GM23248 (cell line): ENCODE results near the gene CASK. TPM values are rescaled to one million over a fixed set of nuclear protein-coding genes. Genes with fewer than 3 reads are reported as not detected.

Experiments used
- DNase-seq: peaks from one replicate; pipeline ENCODE4 v3.0.0-alpha.2; 2015
- H2AFZ ChIP-seq: fragments of 200-600 bp; sonication (generic); 2 replicates; pipeline ENCODE4 v1.6.1; 2016; ENCODE audit warnings: antibody characterized with exemption
- H3F3A ChIP-seq: fragments of 200-600 bp; sonication (generic); 2 replicates; pipeline ENCODE4 v1.6.1; 2016; ENCODE audit warnings: mild to moderate bottlenecking, antibody characterized with exemption, mixed run types; ENCODE audit not compliant: insufficient read depth
- H3K27ac ChIP-seq: fragments of 200-600 bp; sonication (generic); 2 replicates; pipeline ENCODE4 v1.5.1; 2016; ENCODE audit warnings: mild to moderate bottlenecking
- H3K27me3 ChIP-seq: fragments of 200-600 bp; sonication (generic); replicated peaks from 2 replicates; pipeline ENCODE4 v1.6.1; 2016; ENCODE audit warnings: mild to moderate bottlenecking; ENCODE audit not compliant: insufficient read depth
- H3K36me3 ChIP-seq: fragments of 200-600 bp; sonication (generic); 2 replicates; pipeline ENCODE4 v1.6.1; 2016; ENCODE audit warnings: low read depth, mild to moderate bottlenecking
- H3K4me1 ChIP-seq: fragments of 200-600 bp; sonication (generic); 2 replicates; pipeline ENCODE4 v1.6.1; 2016; ENCODE audit warnings: mild to moderate bottlenecking; ENCODE audit not compliant: insufficient read depth
- H3K4me2 ChIP-seq: fragments of 200-600 bp; sonication (generic); one replicate; pipeline ENCODE4 v1.6.1; 2016; ENCODE audit warnings: mild to moderate bottlenecking; ENCODE audit not compliant: unreplicated experiment
- H3K4me3 ChIP-seq: fragments of 200-600 bp; sonication (generic); 2 replicates; pipeline ENCODE4 v1.5.1; 2016; ENCODE audit warnings: mild to moderate bottlenecking
- H3K79me2 ChIP-seq: fragments of 200-600 bp; sonication (generic); 2 replicates; pipeline ENCODE4 v1.6.1; 2016; ENCODE audit warnings: mild to moderate bottlenecking; ENCODE audit not compliant: insufficient read depth
- H3K9ac ChIP-seq: fragments of 200-600 bp; sonication (generic); 2 replicates; pipeline ENCODE4 v1.6.1; 2016; ENCODE audit warnings: mild to moderate bottlenecking
- H3K9me2 ChIP-seq: fragments of 200-600 bp; sonication (generic); 2 replicates; pipeline ENCODE4 v1.6.1; 2016; ENCODE audit warnings: mixed run types, mild to moderate bottlenecking, moderate library complexity; ENCODE audit not compliant: insufficient read depth
- H3K9me3 ChIP-seq: fragments of 200-600 bp; sonication (generic); one replicate; pipeline ENCODE4 v1.6.1; 2017; ENCODE audit warnings: low read depth
- H4K20me1 ChIP-seq: fragments of 200-600 bp; sonication (generic); 2 replicates; pipeline ENCODE4 v1.6.0; 2016; ENCODE audit not compliant: insufficient read depth
- EZH2 ChIP-seq: fragments of 200-600 bp; sonication (generic); IDR thresholded peaks from 2 replicates; pipeline ENCODE4 v1.6.1; 2018; ENCODE audit warnings: antibody characterized with exemption, mild to moderate bottlenecking; ENCODE audit not compliant: insufficient read depth, poor library complexity, severe bottlenecking
- EZH2phosphoT487 ChIP-seq: fragments of 200-600 bp; sonication (generic); IDR thresholded peaks from 2 replicates; pipeline ENCODE4 v1.6.1; 2018; ENCODE audit warnings: antibody characterized with exemption, moderate library complexity, mild to moderate bottlenecking, low read depth; ENCODE audit not compliant: insufficient read depth
- WGBS, 2 experiments: methylation state at CpG; one replicate each; pipeline ENCODE4 v1.1.6; 2015 to 2017; ENCODE audit warnings: low lambda C conversion rate in 2 of 2, low coverage in 1 of 2; ENCODE audit errors: missing lambda C conversion rate in 2 of 2; 5-methylcytosine and 5-hydroxymethylcytosine counted together
- in situ Hi-C: fragments of 300-500 bp; cut with MboI; formaldehyde crosslinking; loops from 2 replicates; pipeline ENCODE4 v1.15.0; 2020
- polyA plus RNA-seq: library from polyadenylated mRNA; unstranded; fragments of >200 nt; fragmentation: Nextera tagmentation; extraction: Ambion mirVana; gene quantifications from 2 replicates; pipeline ENCODE4 v1.2.1, GENCODE V29; 2016
- total RNA-seq: library from RNA; depleted of rRNA; stranded (reverse); fragments of >200 nt; shearing (Covaris generic); gene quantifications from 2 replicates; pipeline ENCODE4 v1.2.3, GENCODE V29; 2014

Gene CASK
- total and polyA plus RNA-seq, 2 experiments from 2014 or later, result 2.5 to 29.2 TPM

GRCh38 chrX:41863343-41864203 lies 59.8 kb downstream of the CASK start:
- Histone ChIP-seq H3K9me2 (no peaks in the 10 kb centered on the region), H4K20me1 (no peaks in the 10 kb centered on the region), H3K36me3 (no peaks in the 10 kb centered on the region), H3K4me2 (no peak overlapping the region), H3K9ac (no peak overlapping the region), H3K4me3 (no peak overlapping the region), H3K27me3 (no peaks in the 10 kb centered on the region), H3K4me1 (no peaks in the 10 kb centered on the region), H3K79me2 (no peaks in the 10 kb centered on the region), H3F3A (no peaks in the 10 kb centered on the region), H2AFZ (no peak overlapping the region), H3K27ac (no peak overlapping the region), H3K9me3 (no peaks in the 10 kb centered on the region)
- no peak for TF ChIP-seq EZH2phosphoT487
- TF ChIP-seq EZH2, result no peak
- no peak for DNase-seq
- WGBS, 2 experiments, result 96% methylated on average over 2 of the region's 2 CpGs
- in situ Hi-C loops, result no loop called here

- no peak for TF ChIP-seq EZH2phosphoT487
- no peak for TF ChIP-seq EZH2
- DNase-seq, result no peak
- in situ Hi-C loops, result no loop called here
Measured at GRCh38 chrX:41862562-41863184, 60.7 kb downstream of the CASK start.

GRCh38 chrX:41858161-41858775 lies 65.1 kb downstream of the CASK start:
- H3K36me3 ChIP-seq, result no peaks in the 10 kb centered on the region
- H3K79me2 ChIP-seq, result peaks cover 14% of the 10 kb centered on the region
- H3K4me2 ChIP-seq, result no peak overlapping the region
- no peak overlapping the region for H3K9ac ChIP-seq
- H4K20me1 ChIP-seq, result no peaks in the 10 kb centered on the region
- TF ChIP-seq EZH2 (no peak), EZH2phosphoT487 (no peak)
- no peaks in the 10 kb centered on the region for H3K27me3 ChIP-seq
- 71 to 78% methylated on average over 3 to 4 of the region's 4 CpGs for WGBS, 2 experiments
- H3K4me1 ChIP-seq, result no peaks in the 10 kb centered on the region
- H3F3A ChIP-seq, result no peaks in the 10 kb centered on the region
- in situ Hi-C loops, result no loop called here
- no peak for DNase-seq
- H3K9me2 ChIP-seq, result no peaks in the 10 kb centered on the region
- no peak overlapping the region for H3K27ac ChIP-seq
- no peak overlapping the region for H2AFZ ChIP-seq
- no peak overlapping the region for H3K4me3 ChIP-seq
- no peaks in the 10 kb centered on the region for H3K9me3 ChIP-seq

More at GRCh38 chrX:41862562-41863184, 60.7 kb downstream of the CASK start:
- H2AFZ ChIP-seq, result no peak overlapping the region
- H3K36me3 ChIP-seq, result no peaks in the 10 kb centered on the region
- no peaks in the 10 kb centered on the region for H4K20me1 ChIP-seq
- H3K9me3 ChIP-seq, result no peaks in the 10 kb centered on the region
- H3K27me3 ChIP-seq, result no peaks in the 10 kb centered on the region
- H3K27ac ChIP-seq, result no peak overlapping the region
- no peaks in the 10 kb centered on the region for H3K4me1 ChIP-seq
- 96 to 97% methylated on average over 4 of the region's 4 CpGs for WGBS, 2 experiments
- no peak overlapping the region for H3K4me2 ChIP-seq
- H3K4me3 ChIP-seq, result no peak overlapping the region
- no peaks in the 10 kb centered on the region for H3K79me2 ChIP-seq
- H3K9ac ChIP-seq, result no peak overlapping the region
- H3K9me2 ChIP-seq, result no peaks in the 10 kb centered on the region
- no peaks in the 10 kb centered on the region for H3F3A ChIP-seq

GRCh38 chrX:41857670-41858069 lies 65.7 kb downstream of the CASK start:
- peaks cover 14% of the 10 kb centered on the region for H3K79me2 ChIP-seq
- H4K20me1 ChIP-seq, result no peaks in the 10 kb centered on the region
- no peaks in the 10 kb centered on the region for H3K9me2 ChIP-seq
- no peak overlapping the region for H3K9ac ChIP-seq
- TF ChIP-seq EZH2phosphoT487 (no peak), EZH2 (no peak)
- DNase-seq, result no peak
- H3K36me3 ChIP-seq, result no peaks in the 10 kb centered on the region
- no peak overlapping the region for H3K4me2 ChIP-seq
- H3K4me1 ChIP-seq, result no peaks in the 10 kb centered on the region
- H3K27ac ChIP-seq, result no peak overlapping the region
- in situ Hi-C loops, result no loop called here
- H3K9me3 ChIP-seq, result no peaks in the 10 kb centered on the region
- H3K4me3 ChIP-seq, result no peak overlapping the region
- H3F3A ChIP-seq, result no peaks in the 10 kb centered on the region
- 19 to 32% methylated on average over 2 of the region's 2 CpGs for WGBS, 2 experiments
- no peak overlapping the region for H2AFZ ChIP-seq
- H3K27me3 ChIP-seq, result no peaks in the 10 kb centered on the region
